CD4-positive, alpha-beta T cell treated with Interleukin-1 beta for 1 hour (primary cell): ENCODE measurements around the gene TRDMT1.

Source experiments
- DNase-seq, 2 donors: peaks; one replicate each; pipeline ENCODE4 v3.0.0-alpha.2; 2020 to 2022

TRDMT1 gene

DNA sequence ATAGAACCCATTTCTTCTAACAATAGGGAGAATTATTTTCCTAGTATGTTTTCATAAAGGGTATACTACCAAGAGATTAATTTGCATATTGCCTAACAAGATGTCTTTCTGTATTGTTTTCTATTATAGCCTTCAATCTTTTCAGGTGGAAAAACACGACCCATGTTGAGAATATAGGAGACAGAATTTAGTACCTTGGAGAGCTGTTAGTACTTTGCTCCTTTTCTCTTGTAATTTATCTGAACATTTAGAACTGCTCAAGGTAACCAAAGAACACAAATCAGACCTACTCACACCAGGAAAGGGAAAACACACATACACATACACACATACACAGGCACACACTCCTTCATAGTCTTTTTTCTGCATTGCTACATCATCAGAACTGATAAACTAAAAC, 7.8 kb upstream of the TRDMT1 start:
- DNase-seq, result no peak

- DNase-seq, result no peak
These were observed 7.0 kb upstream of the TRDMT1 start for GRCh38 chr10:17208476-17208875.

- peak; percentile 72 to 80 for DNase-seq
These were observed 4.8 kb upstream of the TRDMT1 start for GRCh38 chr10:17206210-17206709.

- DNase-seq, result no peak
These were observed 1.9 kb upstream of the TRDMT1 start for GRCh38 chr10:17203416-17203815.

- no peak for DNase-seq
These were observed 1.5 kb upstream of the TRDMT1 start for GRCh38 chr10:17202999-17203398.

DNA sequence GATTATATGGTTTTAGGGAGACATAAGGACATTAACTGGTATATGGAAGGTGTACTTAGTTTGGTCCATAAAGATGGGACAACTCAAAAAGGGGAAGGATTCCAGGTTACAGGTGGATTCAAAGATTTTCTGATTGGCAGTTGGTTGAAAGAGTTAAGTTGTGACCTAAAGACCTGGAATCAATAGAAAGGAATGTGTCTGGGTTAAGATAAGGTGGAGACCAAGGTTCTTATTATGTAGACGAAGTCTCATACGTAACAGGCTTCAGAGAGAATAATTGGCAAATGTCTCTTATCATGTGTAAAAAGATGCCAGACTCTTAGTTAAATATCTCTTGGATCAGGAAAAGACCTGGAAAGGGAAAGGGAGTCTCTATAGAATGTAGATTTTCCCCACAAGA, 1.0 kb upstream of the TRDMT1 start:
- DNase-seq, result no peak

GRCh38 chr10:17201794-17202116, 283 bp upstream of the TRDMT1 start:
- DNase-seq, result no peak

DNA sequence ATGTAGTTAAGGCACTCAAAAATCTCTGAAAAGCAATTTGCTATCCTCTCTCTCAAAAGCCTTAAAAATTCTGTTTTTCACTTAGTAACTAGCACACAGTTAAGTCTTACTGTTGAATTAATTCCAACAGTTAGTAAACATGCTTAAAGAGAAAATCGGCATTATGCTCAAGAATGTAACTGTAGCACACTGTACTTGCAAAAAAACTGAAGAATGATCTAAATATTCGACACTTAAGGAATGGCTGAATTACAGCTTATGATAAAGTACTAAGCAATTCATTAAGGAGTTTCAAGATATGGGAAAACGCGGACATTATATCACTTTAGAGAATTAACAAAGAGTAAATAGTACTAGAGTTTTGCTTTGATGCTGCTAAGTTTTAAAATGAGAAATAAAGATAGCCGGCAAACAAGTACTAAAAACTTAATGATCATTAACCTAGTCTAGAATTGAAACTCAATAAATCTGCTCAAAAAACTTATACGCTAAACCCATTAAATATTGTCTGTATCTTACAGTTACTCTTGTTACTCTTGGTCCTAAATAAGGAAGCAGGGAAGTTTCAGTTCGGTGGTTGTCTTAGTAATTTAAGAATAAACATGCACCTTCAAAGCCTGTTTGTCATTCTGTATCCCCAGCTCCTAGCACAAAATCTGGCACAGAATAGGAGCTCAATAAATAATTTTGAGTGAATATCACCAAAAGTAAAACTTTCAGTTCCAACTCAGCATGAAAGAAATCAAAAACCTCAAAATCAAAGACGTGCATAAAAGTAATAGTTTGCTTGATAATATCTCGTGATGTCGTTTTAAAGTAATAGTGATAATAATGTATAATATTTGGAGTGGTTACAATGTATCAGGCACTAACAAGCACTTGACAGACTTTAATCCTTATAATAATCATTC, 1.2 kb downstream of the TRDMT1 start:
- no peak for DNase-seq

GRCh38 chr10:17199351-17199804, 2.1 kb downstream of the TRDMT1 start:
- DNase-seq, result no peak

DNA sequence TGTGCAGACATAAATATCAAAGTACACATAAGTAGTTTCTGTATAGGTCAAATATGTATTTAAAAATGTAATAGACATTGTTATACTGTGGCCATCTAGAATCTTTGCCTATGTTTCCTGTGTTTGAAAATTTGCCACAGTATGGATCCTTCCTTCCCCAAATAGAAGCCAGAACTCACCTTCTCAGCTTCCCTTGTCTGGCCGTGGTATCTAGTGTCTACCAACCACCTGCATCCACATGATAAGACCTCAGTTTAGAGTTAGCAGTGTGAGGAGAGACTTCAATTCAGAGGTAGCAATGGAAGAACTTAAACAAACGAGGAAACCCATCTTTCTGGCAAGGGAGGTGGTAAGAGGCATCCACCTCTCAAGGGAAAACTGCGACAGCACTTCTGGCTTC, 4.9 kb downstream of the TRDMT1 start:
- no peak for DNase-seq

DNA sequence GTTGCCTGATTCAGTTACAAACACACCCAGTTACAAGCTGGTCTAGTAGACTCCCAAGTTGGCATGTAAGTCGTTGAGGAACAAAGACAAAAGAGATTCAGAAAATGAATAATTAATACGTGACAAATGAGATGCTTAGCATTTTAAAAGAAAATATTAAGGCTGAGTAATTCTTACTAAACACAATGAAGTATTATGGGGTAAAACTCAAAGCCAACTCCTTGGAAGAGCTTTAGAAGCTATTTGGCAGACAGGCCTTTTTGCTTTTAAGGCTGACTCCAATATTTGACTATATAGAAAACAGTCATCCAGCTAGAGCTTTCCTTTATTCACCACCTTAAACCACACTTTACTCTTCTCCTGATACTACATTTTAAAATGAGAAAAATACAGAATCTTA, 5.4 kb downstream of the TRDMT1 start:
- no peak for DNase-seq

- no peak for DNase-seq
These were observed 6.4 kb downstream of the TRDMT1 start for GRCh38 chr10:17195083-17195482.

DNA sequence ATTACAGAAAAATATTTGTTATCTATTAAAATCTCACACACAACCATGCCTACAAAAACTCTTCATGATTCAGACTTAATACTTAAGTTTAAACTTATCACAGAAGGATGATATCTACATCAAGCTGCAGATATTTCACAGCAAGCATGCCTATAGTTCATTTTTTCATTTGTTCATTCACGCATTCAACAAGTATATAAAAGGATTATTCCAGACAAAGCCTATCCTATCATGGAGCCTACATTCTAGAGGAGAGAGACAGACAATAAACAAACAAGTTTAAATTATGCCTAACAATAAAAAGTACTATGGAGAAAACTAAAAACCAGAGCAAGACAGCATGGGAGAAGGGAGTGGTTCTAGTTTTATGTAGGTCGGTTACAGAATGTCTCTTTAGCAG, 10.9 kb downstream of the TRDMT1 start:
- DNase-seq, result no peak

DNA sequence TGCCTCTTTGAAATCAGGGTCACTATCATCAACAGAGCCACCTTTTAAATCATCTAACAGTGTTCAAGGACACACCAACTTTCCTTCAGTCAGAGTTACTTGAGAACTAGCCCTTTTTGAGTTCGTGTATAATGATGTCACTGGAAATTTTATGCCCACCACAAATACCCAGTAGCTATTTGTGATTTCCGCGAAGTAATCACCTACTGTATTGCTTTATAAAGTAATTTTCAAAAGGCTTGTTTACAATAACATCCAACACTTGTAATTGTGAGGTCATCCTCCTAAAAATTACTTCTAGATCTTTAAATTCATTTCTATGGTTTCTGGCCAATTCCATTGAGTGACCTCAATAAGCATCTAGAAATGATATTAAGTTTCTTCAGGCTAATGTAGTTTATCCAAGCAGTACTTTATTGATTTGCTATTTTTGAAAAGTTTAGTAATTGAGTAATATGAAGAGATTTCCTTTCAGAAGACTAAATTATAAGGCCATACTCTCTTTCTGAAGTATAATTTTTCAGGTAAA, 12.8 kb downstream of the TRDMT1 start:
- DNase-seq, result no peak

- DNase-seq, result no peak
These were observed 15.6 kb downstream of the TRDMT1 start for GRCh38 chr10:17185873-17186272.

GRCh38 chr10:17183110-17183509, 18.4 kb downstream of the TRDMT1 start:
- no peak for DNase-seq

DNA sequence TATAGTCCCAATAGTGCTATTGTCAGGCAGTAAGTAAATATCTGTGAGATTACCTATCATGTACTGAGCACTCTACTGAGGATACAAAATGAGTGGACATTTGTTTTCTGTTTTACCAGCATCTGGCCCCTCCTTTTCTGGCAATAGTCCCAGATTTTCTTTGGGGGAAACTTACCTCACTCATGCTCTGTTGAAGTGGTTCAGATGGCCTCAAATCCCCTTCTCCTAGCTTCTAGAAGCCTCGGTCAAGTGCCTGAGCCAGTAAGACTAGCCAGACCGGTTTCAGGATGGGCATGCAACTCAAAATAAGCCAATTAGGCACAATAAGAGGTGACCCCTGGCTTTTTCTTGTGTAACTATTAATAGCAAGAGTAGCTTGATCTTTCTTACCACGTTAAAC, 19.7 kb downstream of the TRDMT1 start:
- DNase-seq, result no peak

DNA sequence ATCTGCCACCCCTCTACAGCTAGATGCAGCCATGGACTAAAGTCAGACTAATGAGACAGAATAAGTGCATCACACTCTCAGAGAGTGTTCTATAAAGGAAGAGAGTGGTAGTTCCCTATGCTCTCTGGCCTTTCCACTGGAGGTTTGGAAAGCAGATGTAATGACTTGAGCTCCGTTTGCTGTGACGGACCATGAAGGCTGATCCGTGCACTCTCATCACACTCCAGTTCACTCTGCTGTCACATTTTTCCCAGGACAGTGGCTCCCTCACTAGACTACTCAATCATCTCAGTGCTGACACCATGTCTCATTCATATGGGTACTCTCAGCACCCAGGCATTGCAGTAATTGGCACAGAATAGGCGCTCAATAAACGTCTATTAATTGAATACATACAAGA, 20.4 kb downstream of the TRDMT1 start:
- no peak for DNase-seq

- no peak for DNase-seq
These were observed 22.5 kb downstream of the TRDMT1 start for GRCh38 chr10:17179002-17179401.

DNA sequence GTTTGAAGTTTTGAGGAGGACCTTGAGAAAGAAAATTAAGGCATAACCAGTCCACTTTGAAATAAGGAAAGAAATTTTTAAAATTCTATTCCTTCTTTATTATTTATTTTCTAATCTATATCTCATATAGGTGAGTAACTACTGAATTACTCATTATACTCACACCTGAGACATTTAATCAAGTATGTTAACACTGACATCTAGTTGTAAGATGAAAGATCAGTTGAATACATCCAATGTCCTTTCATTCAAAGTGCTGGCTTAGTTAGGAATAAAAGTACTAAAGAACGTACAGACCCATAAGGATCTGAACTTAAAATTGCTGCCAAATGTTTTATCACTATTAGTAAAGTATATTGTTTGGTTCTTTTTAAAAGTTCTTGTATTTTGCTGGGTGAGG, 23.5 kb downstream of the TRDMT1 start:
- DNase-seq, result no peak

- DNase-seq, result no peak
These were observed 24.5 kb downstream of the TRDMT1 start for GRCh38 chr10:17177014-17177413.

DNA sequence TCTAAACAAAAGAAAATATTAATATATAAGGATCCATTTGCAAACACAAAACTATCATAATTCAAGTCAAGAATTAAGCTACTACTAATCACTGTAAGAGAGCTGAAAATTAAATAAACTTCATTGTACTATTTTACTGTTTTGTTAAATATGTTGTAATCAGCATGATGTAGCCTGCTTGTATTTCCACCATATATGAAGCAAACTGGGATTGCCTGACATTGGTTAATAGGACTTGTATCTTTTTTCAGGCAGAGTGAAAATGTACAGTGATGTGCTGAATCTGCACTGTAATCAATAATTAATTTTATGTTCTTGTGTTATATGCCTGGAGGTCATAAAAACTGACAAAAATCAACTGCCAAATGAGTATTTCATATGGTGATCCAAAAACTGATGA, 25.4 kb downstream of the TRDMT1 start:
- DNase-seq, result no peak

DNA sequence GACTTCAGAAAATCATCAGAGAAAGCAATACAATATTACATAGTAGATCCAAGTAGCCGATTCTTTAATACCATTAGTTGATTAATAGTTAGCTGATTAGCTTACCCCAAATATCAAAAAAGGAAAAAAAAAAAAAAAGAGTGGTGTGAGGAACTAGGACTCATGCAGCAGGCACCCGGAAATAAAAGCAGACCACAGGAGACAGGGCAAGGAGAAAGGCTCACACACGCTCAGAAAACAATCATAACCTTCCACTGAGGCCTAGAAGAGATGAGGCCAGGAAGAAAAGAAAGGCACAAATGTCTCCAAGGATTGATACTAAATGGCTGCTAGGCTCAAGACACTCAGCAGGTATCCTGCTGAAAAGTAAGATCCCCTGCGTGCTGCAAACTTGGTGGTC, 25.9 kb downstream of the TRDMT1 start:
- peak in 1 of 2 donors; percentile 6 for DNase-seq

GRCh38 chr10:17174626-17175025, 26.8 kb downstream of the TRDMT1 start:
- DNase-seq, result no peak
